Muscle of leg (tissue), 11 donors: ENCODE data around the gene TXNDC16. TPM values are rescaled to one million over a fixed set of nuclear protein-coding genes. Genes with fewer than 3 reads are reported as not detected.

ENCODE experiments used
- DNase-seq: peaks from one replicate; pipeline ENCODE4 v3.0.0; 2013
- H3K27ac ChIP-seq: one replicate; pipeline ENCODE4 v1.5.1; 2013; ENCODE audit warnings: mild to moderate bottlenecking, low read length, control low read depth
- H3K27me3 ChIP-seq: one replicate; pipeline ENCODE4 v1.6.1; 2013; ENCODE audit warnings: low read length; ENCODE audit not compliant: control insufficient read depth, insufficient read depth
- H3K36me3 ChIP-seq: one replicate; pipeline ENCODE4 v1.6.1; 2013; ENCODE audit warnings: low read length; ENCODE audit not compliant: control insufficient read depth, insufficient read depth
- H3K4me1 ChIP-seq: one replicate; pipeline ENCODE4 v1.6.1; 2013; ENCODE audit warnings: low read length; ENCODE audit not compliant: control insufficient read depth, insufficient read depth
- H3K4me3 ChIP-seq: one replicate; pipeline ENCODE4 v1.5.1; 2013; ENCODE audit warnings: low read length, control low read depth
- H3K9me3 ChIP-seq: replicated peaks from 2 replicates; pipeline ENCODE4 v1.6.1; 2013; ENCODE audit warnings: low read depth, low read length; ENCODE audit not compliant: control insufficient read depth
- WGBS: methylation state at CpG from one replicate; pipeline ENCODE4 v1.1.5; 2013; ENCODE audit warnings: missing lambda C conversion rate; ENCODE audit not compliant: insufficient coverage; 5-methylcytosine and 5-hydroxymethylcytosine counted together
- polyA plus RNA-seq, 8 donors: library from polyadenylated mRNA; unstranded; fragments of 120-200 nt; gene quantifications; one replicate each; pipeline versions ENCODE4 v1.2.1 to v1.2.3, GENCODE V29; 2013; ENCODE audit warnings: inconsistent platforms in 1 of 8, low replicate concordance in 1 of 8; ENCODE audit not compliant: insufficient read length in 8 of 8, insufficient read depth in 1 of 8
- total RNA-seq: library from RNA; stranded (reverse); fragments of 120-200 nt; gene quantifications from one replicate; pipeline ENCODE4 v1.2.4, GENCODE V29; 2013

TXNDC16 gene
- total and polyA plus RNA-seq, 9 donors = 4.9 to 9.4 (median 6.3) TPM

- no peak for DNase-seq
- Histone ChIP-seq H3K4me1 (peaks cover 4% of the 10 kb centered on the region), H3K4me3 (no peak overlapping the region), H3K27ac (no peak overlapping the region), H3K27me3 (peaks cover 2% of the 10 kb centered on the region), H3K9me3 (peaks cover 3% of the 10 kb centered on the region), H3K36me3 (no peaks in the 10 kb centered on the region)
- WGBS = 75% methylated on average over 2 of the region's 5 CpGs
These were observed 153.2 kb downstream of the TXNDC16 start for GRCh38 chr14:52399104-52399503.

- 97% methylated on average over 3 of the region's 5 CpGs for WGBS
These were observed 154.5 kb downstream of the TXNDC16 start for GRCh38 chr14:52397844-52398243.

GRCh38 chr14:52395728-52396127, 156.6 kb downstream of the TXNDC16 start:
- Histone ChIP-seq H3K4me3 (no peak overlapping the region), H3K27me3 (peaks cover 2% of the 10 kb centered on the region), H3K36me3 (no peaks in the 10 kb centered on the region), H3K27ac (no peak overlapping the region), H3K4me1 (peaks cover 7% of the 10 kb centered on the region), H3K9me3 (peaks cover 3% of the 10 kb centered on the region)
- peak; percentile 27 for DNase-seq
- 73% methylated on average over 2 of the region's 3 CpGs for WGBS

More at GRCh38 chr14:52397844-52398243, 154.5 kb downstream of the TXNDC16 start:
- Histone ChIP-seq H3K4me1 (peaks cover 4% of the 10 kb centered on the region), H3K9me3 (peaks cover 3% of the 10 kb centered on the region), H3K27me3 (peaks cover 2% of the 10 kb centered on the region), H3K27ac (no peak overlapping the region), H3K36me3 (no peaks in the 10 kb centered on the region), H3K4me3 (no peak overlapping the region)
- DNase-seq = no peak

- peaks cover 3% of the 10 kb centered on the region for H3K4me1 ChIP-seq
- peak; percentile 88 for DNase-seq
- H3K27me3 ChIP-seq = no peaks in the 10 kb centered on the region
- H3K36me3 ChIP-seq = no peaks in the 10 kb centered on the region
- no CpG with 5 or more reads among the region's 4 CpGs for whole genome bisulfite sequencing
- peaks cover 1% of the 10 kb centered on the region for H3K9me3 ChIP-seq
- H3K4me3 ChIP-seq = no peak overlapping the region
- H3K27ac ChIP-seq = peak overlapping the region; percentile 35
These were observed 160.3 kb downstream of the TXNDC16 start for GRCh38 chr14:52391881-52392615.

Other genes with a start within 250 kb of the TXNDC16 start
- 1.4 TPM for gene PTGER2, start 238.2 kb downstream of the TXNDC16 start, total RNA-seq
- 1 to 10 TPM in 6 of 8 donors, under 1 TPM in 2; 0.64 to 3.4 (median 1.3) TPM for gene PTGER2, start 238.2 kb downstream of the TXNDC16 start, polyA plus RNA-seq
- 1.8 TPM for gene GPR137C, start 331 bp upstream of the TXNDC16 start, total RNA-seq
- 1 to 10 TPM; 2.7 to 4.5 (median 3.4) TPM for gene GPR137C, start 331 bp upstream of the TXNDC16 start, polyA plus RNA-seq
- 16.4 TPM for gene ERO1A, start 143.1 kb upstream of the TXNDC16 start, total RNA-seq
- 10 to 100 TPM in 7 of 8 donors, 1 to 10 TPM in 1; 9.7 to 20.3 (median 15.6) TPM for gene ERO1A, start 143.1 kb upstream of the TXNDC16 start, polyA plus RNA-seq
- gene PSMC6, start 154.7 kb upstream of the TXNDC16 start, total RNA-seq = 114 TPM
- gene PSMC6, start 154.7 kb upstream of the TXNDC16 start, polyA plus RNA-seq = 100 to 1,000 TPM in 2 of 8 donors, 10 to 100 TPM in 6; 81.7 to 102 (median 90.4) TPM
- 9.1 TPM for gene STYX, start 177.7 kb upstream of the TXNDC16 start, total RNA-seq
- gene STYX, start 177.7 kb upstream of the TXNDC16 start, polyA plus RNA-seq = 10 to 100 TPM in 7 of 8 donors, 1 to 10 TPM in 1; 9.7 to 16.6 (median 12.2) TPM
- 9.6 TPM for gene GNPNAT1, start 239.1 kb upstream of the TXNDC16 start, total RNA-seq
- 10 to 100 TPM; 12.2 to 19.4 (median 14.9) TPM for gene GNPNAT1, start 239.1 kb upstream of the TXNDC16 start, polyA plus RNA-seq